ENCODE data around the gene CAVIN2.

Gene CAVIN2

GRCh38 chr2:191832668-191833067, 14.2 kb downstream of the CAVIN2 start:
- Histone ChIP-seq H3K4me3 (IDR thresholded peaks at IDR 0.05; ENCODE audit: insufficient read depth, low read depth, low read length) (no peak overlapping the region), H3K36me3 (ENCODE audit: insufficient read depth) (no peaks in the 10 kb centered on the region), H3K4me1 (ENCODE audit: low read depth, poor library complexity, severe bottlenecking) (no peaks in the 10 kb centered on the region), H3K9ac (no peak overlapping the region), H4K20me1 (ENCODE audit: insufficient read depth) (no peaks in the 10 kb centered on the region), H3K27ac (no peak overlapping the region), H2AFZ (ENCODE audit: low read depth) (no peak overlapping the region), H3K27me3 (ENCODE audit: insufficient read depth, low read depth) (no peaks in the 10 kb centered on the region), H3K79me2 (ENCODE audit: insufficient read depth, low read depth) (no peaks in the 10 kb centered on the region), H3K4me2 (no peak overlapping the region)
- TF ChIP-seq CTCF (conservative IDR thresholded peaks at IDR 0.05; ENCODE audit: low read depth, low read length), result no peak

- Histone ChIP-seq H3K4me1 (ENCODE audit: low read depth, poor library complexity, severe bottlenecking) (no peaks in the 10 kb centered on the region), H3K27ac (no peak overlapping the region), H3K4me2 (no peak overlapping the region), H3K36me3 (ENCODE audit: insufficient read depth) (no peaks in the 10 kb centered on the region), H3K27me3 (ENCODE audit: insufficient read depth, low read depth) (no peaks in the 10 kb centered on the region), H3K4me3 (IDR thresholded peaks at IDR 0.05; ENCODE audit: insufficient read depth, low read depth, low read length) (no peak overlapping the region), H3K9ac (no peak overlapping the region), H4K20me1 (ENCODE audit: insufficient read depth) (no peaks in the 10 kb centered on the region), H3K79me2 (ENCODE audit: insufficient read depth, low read depth) (no peaks in the 10 kb centered on the region), H2AFZ (ENCODE audit: low read depth) (no peak overlapping the region)
- TF ChIP-seq CTCF (conservative IDR thresholded peaks at IDR 0.05; ENCODE audit: low read depth, low read length), result no peak
These were observed 15.4 kb downstream of the CAVIN2 start for GRCh38 chr2:191831410-191831994.

GRCh38 chr2:191824398-191824797, 22.5 kb downstream of the CAVIN2 start:
- H3K36me3 ChIP-seq (ENCODE audit: insufficient read depth), result no peaks in the 10 kb centered on the region
- H3K79me2 ChIP-seq (ENCODE audit: insufficient read depth, low read depth), result no peaks in the 10 kb centered on the region
- no peak overlapping the region for H3K4me3 ChIP-seq (IDR thresholded peaks at IDR 0.05; ENCODE audit: insufficient read depth, low read depth, low read length)
- no peak overlapping the region for H3K4me2 ChIP-seq
- H4K20me1 ChIP-seq (ENCODE audit: insufficient read depth), result no peaks in the 10 kb centered on the region
- TF ChIP-seq CTCF (conservative IDR thresholded peaks at IDR 0.05; ENCODE audit: low read depth, low read length), result no peak
- no peak overlapping the region for H3K27ac ChIP-seq
- H3K4me1 ChIP-seq (ENCODE audit: low read depth, poor library complexity, severe bottlenecking), result no peaks in the 10 kb centered on the region
- H3K27me3 ChIP-seq (ENCODE audit: insufficient read depth, low read depth), result no peaks in the 10 kb centered on the region
- H2AFZ ChIP-seq (ENCODE audit: low read depth), result no peak overlapping the region
- no peak overlapping the region for H3K9ac ChIP-seq

- H3K4me3 ChIP-seq (IDR thresholded peaks at IDR 0.05; ENCODE audit: insufficient read depth, low read depth, low read length), result no peak overlapping the region
- H3K79me2 ChIP-seq (ENCODE audit: insufficient read depth, low read depth), result no peaks in the 10 kb centered on the region
- H3K9ac ChIP-seq, result no peak overlapping the region
- no peak for TF ChIP-seq CTCF (conservative IDR thresholded peaks at IDR 0.05; ENCODE audit: low read depth, low read length)
- no peaks in the 10 kb centered on the region for H4K20me1 ChIP-seq (ENCODE audit: insufficient read depth)
- H3K36me3 ChIP-seq (ENCODE audit: insufficient read depth), result no peaks in the 10 kb centered on the region
- H3K4me2 ChIP-seq, result no peak overlapping the region
- H2AFZ ChIP-seq (ENCODE audit: low read depth), result no peak overlapping the region
- no peaks in the 10 kb centered on the region for H3K27me3 ChIP-seq (ENCODE audit: insufficient read depth, low read depth)
- no peak overlapping the region for H3K27ac ChIP-seq
- H3K4me1 ChIP-seq (ENCODE audit: low read depth, poor library complexity, severe bottlenecking), result no peaks in the 10 kb centered on the region
These were observed 25.8 kb downstream of the CAVIN2 start for GRCh38 chr2:191821078-191821477.
